ENCODE results near the gene MAP2K5.

GRCh38 chr15:67808821-67809220 is 266.3 kb downstream of the MAP2K5 start:
- TF ChIP-seq, protein P1, sequence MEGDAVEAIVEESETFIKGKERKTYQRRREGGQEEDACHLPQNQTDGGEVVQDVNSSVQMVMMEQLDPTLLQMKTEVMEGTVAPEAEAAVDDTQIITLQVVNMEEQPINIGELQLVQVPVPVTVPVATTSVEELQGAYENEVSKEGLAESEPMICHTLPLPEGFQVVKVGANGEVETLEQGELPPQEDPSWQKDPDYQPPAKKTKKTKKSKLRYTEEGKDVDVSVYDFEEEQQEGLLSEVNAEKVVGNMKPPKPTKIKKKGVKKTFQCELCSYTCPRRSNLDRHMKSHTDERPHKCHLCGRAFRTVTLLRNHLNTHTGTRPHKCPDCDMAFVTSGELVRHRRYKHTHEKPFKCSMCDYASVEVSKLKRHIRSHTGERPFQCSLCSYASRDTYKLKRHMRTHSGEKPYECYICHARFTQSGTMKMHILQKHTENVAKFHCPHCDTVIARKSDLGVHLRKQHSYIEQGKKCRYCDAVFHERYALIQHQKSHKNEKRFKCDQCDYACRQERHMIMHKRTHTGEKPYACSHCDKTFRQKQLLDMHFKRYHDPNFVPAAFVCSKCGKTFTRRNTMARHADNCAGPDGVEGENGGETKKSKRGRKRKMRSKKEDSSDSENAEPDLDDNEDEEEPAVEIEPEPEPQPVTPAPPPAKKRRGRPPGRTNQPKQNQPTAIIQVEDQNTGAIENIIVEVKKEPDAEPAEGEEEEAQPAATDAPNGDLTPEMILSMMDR (IDR thresholded peaks at IDR 0.05; ENCODE audit: low read depth, low read length): no peak
- no peak for TF ChIP-seq POLR2A (IDR thresholded peaks at IDR 0.05; ENCODE audit: extremely low read depth, insufficient read length)
- TF ChIP-seq MYC (IDR thresholded peaks at IDR 0.05; ENCODE audit: low read depth, low read length): no peak
- TF ChIP-seq, protein P2, sequence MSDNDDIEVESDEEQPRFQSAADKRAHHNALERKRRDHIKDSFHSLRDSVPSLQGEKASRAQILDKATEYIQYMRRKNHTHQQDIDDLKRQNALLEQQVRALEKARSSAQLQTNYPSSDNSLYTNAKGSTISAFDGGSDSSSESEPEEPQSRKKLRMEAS (IDR thresholded peaks at IDR 0.05; ENCODE audit: low read depth, low read length): no peak
